ENCODE measurements around the gene ATG2B. TPM values are rescaled to one million over a fixed set of nuclear protein-coding genes. Genes with fewer than 3 reads are reported as not detected.

Gene ATG2B
- total and polyA plus RNA-seq, 2 of the 4 experiments (the other 2 are of a cell fraction), result 6.9 to 22.0 TPM

DNA sequence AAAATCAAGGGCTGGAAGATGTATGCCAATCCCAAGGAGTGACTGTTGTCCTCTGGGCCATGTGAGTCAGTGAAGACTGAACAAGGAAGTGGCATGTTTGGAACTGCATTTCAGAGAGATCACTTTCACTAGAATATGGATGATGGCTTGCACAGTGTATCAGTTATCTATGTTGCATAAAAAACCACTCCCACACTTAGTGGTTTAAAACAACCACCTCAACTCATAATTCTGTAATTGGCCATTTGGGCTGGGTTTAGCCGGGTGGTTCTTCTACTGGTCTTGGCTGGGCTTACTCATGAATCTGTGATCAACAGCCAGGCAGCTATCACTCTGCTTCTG lies 91.7 kb downstream of the ATG2B start:
- BruUV-seq (replicated peaks), result no TSS peak
- no peak for ATAC-seq (ENCODE audit: low read depth)
- CTCF ChIA-PET, result no interaction called here

More for the DNA sequence above, 91.7 kb downstream of the ATG2B start:
- H2BK15ac ChIP-seq (ENCODE audit: low read depth, low read length), result peak overlapping the region; percentile 76; the same call in 2 of the 3 replicates
- H3K9me3 ChIP-seq (ENCODE audit: control insufficient read depth, insufficient read depth, low read length), result 0 out of 2 replicates have a peak, but pooled peaks cover 2% of the 10 kb centered on the region
- no peak for TF ChIP-seq SMC3 (IDR thresholded peaks at IDR 0.05; ENCODE audit: low read depth, low read length)
- no peak for TF ChIP-seq CTCF (conservative IDR thresholded peaks at IDR 0.05; ENCODE audit: low read depth, low read length)
- TF ChIP-seq, protein P1, sequence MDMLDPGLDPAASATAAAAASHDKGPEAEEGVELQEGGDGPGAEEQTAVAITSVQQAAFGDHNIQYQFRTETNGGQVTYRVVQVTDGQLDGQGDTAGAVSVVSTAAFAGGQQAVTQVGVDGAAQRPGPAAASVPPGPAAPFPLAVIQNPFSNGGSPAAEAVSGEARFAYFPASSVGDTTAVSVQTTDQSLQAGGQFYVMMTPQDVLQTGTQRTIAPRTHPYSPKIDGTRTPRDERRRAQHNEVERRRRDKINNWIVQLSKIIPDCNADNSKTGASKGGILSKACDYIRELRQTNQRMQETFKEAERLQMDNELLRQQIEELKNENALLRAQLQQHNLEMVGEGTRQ (IDR thresholded peaks at IDR 0.05; ENCODE audit: low read depth, low read length), result no peak
- TF ChIP-seq RCOR1 (IDR thresholded peaks at IDR 0.05; ENCODE audit: insufficient replicate concordance, low read length), result no peak
- no peak for TF ChIP-seq MXI1 (IDR thresholded peaks at IDR 0.05; ENCODE audit: borderline replicate concordance, low read depth, low read length)
- no peak for TF ChIP-seq MAFK (IDR thresholded peaks at IDR 0.05; ENCODE audit: low read depth, low read length)
- TF ChIP-seq NFE2L2 (IDR thresholded peaks at IDR 0.05; ENCODE audit: low read depth, low read length), result no peak
- TF ChIP-seq RFX5 (IDR thresholded peaks at IDR 0.05; ENCODE audit: low read depth, low read length), result no peak
- no peak for TF ChIP-seq BHLHE40 (IDR thresholded peaks at IDR 0.05; ENCODE audit: low read depth, low read length)
- TF ChIP-seq CEBPB (IDR thresholded peaks at IDR 0.05; ENCODE audit: low read depth, low read length), result no peak
- no peak for TF ChIP-seq MAZ (IDR thresholded peaks at IDR 0.05; ENCODE audit: borderline replicate concordance, low read depth, low read length)
- no peak for TF ChIP-seq FOS (IDR thresholded peaks at IDR 0.05; ENCODE audit: low read depth, low read length)
- no peak for TF ChIP-seq CHD1 (IDR thresholded peaks at IDR 0.05; ENCODE audit: low read depth, low read length)
- TF ChIP-seq POLR2A (IDR thresholded peaks at IDR 0.05; ENCODE audit: low read depth, low read length), result no peak
- TF ChIP-seq RAD21 (IDR thresholded peaks at IDR 0.05; ENCODE audit: low read length), result no peak
- TF ChIP-seq, protein P2, sequence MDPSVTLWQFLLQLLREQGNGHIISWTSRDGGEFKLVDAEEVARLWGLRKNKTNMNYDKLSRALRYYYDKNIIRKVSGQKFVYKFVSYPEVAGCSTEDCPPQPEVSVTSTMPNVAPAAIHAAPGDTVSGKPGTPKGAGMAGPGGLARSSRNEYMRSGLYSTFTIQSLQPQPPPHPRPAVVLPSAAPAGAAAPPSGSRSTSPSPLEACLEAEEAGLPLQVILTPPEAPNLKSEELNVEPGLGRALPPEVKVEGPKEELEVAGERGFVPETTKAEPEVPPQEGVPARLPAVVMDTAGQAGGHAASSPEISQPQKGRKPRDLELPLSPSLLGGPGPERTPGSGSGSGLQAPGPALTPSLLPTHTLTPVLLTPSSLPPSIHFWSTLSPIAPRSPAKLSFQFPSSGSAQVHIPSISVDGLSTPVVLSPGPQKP (IDR thresholded peaks at IDR 0.05; ENCODE audit: borderline replicate concordance, low read depth, low read length), result no peak
- H4K20me1 ChIP-seq (ENCODE audit: insufficient read depth, low read length), result no peaks in the 10 kb centered on the region
- 100% methylated on average over 1 of the region's 1 CpG; no CpG with 5 or more reads in 1 of the 2 experiments for WGBS, 2 experiments (ENCODE audit: extremely low coverage in 2 of 2, insufficient read length in 1 of 2)
- H3K27ac ChIP-seq (ENCODE audit: insufficient read depth, low read length), result 0 out of 2 replicates have a peak overlapping the region, but pooled peaks have one; percentile 14
- peaks cover 10% of the 10 kb centered on the region for H3K36me3 ChIP-seq (ENCODE audit: control insufficient read depth, insufficient read depth, low read length)
- in situ Hi-C loops (cut with MboI; ENCODE audit: low sequenced_read_pairs), result loop anchor here (5.0 to 25.0 kb wide), 2 partner anchors 169 to 734 kb away; partner anchors contain the start of gene GLRX5
- H3K18ac ChIP-seq (ENCODE audit: low read depth, low read length), result peak overlapping the region; percentile 85
- no peak overlapping the region for H2AK9ac ChIP-seq (replicated peaks; ENCODE audit: low read depth, low read length, poor library complexity)
- H3K4me1 ChIP-seq (ENCODE audit: control insufficient read depth, insufficient read depth, low read length), result peaks cover 34% of the 10 kb centered on the region
- peak overlapping the region; percentile 71; the same call in 1 of the 2 replicates for H2BK20ac ChIP-seq (ENCODE audit: low read depth, low read length)
- peaks cover 2 to 31% of the 10 kb centered on the region in 2 experiments for H3K79me1 ChIP-seq (ENCODE audit: low read depth in 1 of 2, low read length in 2 of 2)
- H2AFZ ChIP-seq (replicated peaks; ENCODE audit: low read length, poor library complexity), result no peak overlapping the region
- H3K4me2 ChIP-seq (ENCODE audit: low read depth, low read length), result no peak overlapping the region
- DNase-seq, result no peak
- dilution Hi-C loops (cut with HindIII; ENCODE audit: low sequenced_read_pairs, unreplicated experiment), result no loop called here
- H3K56ac ChIP-seq (ENCODE audit: extremely low read depth, insufficient read depth, low read length), result no peak overlapping the region
- peak overlapping the region; percentile 71 for H4K91ac ChIP-seq (ENCODE audit: insufficient read depth, low read depth, low read length)
- no peak overlapping the region for H3K4me3 ChIP-seq (ENCODE audit: insufficient read depth, low read depth, low read length)
- peak overlapping the region; percentile 85 for H2AK5ac ChIP-seq (ENCODE audit: low read depth, low read length)
- H3K23ac ChIP-seq (ENCODE audit: low read depth, low read length), result no peak overlapping the region
- peaks cover 25% of the 10 kb centered on the region for H3K9me1 ChIP-seq (ENCODE audit: insufficient read depth, low read length)
- peak overlapping the region; percentile 58 for H3K4ac ChIP-seq (ENCODE audit: low read depth, low read length)
- no peaks in the 10 kb centered on the region for H3K27me3 ChIP-seq (ENCODE audit: control insufficient read depth, insufficient read depth, low read length)
- H4K8ac ChIP-seq (ENCODE audit: low read depth in 2 of 2, low read length in 2 of 2), result peak overlapping the region; percentile 40 to 80; a peak in 2 of 4 replicates
- H2BK5ac ChIP-seq (ENCODE audit: low read depth, low read length, poor library complexity, severe bottlenecking), result peak overlapping the region; percentile 51
- H2BK120ac ChIP-seq (ENCODE audit: low read depth, low read length), result peak overlapping the region; percentile 86
- no peak overlapping the region for H3K14ac ChIP-seq (replicated peaks; ENCODE audit: low read depth, low read length)
- intact Hi-C loops (cut with micrococcal nuclease), result no loop called here
- POLR2A ChIA-PET (ENCODE audit: unreplicated experiment), result interaction anchor here (0.7 kb wide), 1 partner anchor 171 kb away, joined by 5 read pairs; no protein-coding TSS in a partner anchor
- peak overlapping the region; percentile 13 for H4K5ac ChIP-seq (ENCODE audit: low read depth, low read length)
- H3K9ac ChIP-seq (ENCODE audit: low read depth, low read length), result no peak overlapping the region

Measured in IMR-90 (cell line).